ENCODE measurements around the gene THEM5. TPM values are rescaled to one million over a fixed set of nuclear protein-coding genes. Genes with fewer than 3 reads are reported as not detected.

Gene THEM5
- total RNA-seq, 4 donors from 2014 or later, result not detected

- Histone ChIP-seq H3K9me3 (no peaks in the 10 kb centered on the region), H3K4me3 (peak overlapping the region in 1 of 4 donors; percentile 10), H3K36me3 (no peaks in the 10 kb centered on the region), H3K27me3 (no peaks in the 10 kb centered on the region), H3K4me1 (peaks cover 0 to 15% (median 3%) of the 10 kb centered on the region in 4 donors), H3K27ac (peak overlapping the region in 1 of 4 donors; percentile 36)
- peak in 1 of 3 donors; percentile 71 for DNase-seq
- no peak for TF ChIP-seq POLR2A (IDR thresholded peaks at IDR 0.05)
- TF ChIP-seq CTCF (IDR thresholded peaks at IDR 0.05), result no peak
Measured at GRCh38 chr1:151825751-151826660, 27.5 kb downstream of the THEM5 start.

GRCh38 chr1:151825204-151825603, 28.3 kb downstream of the THEM5 start:
- Histone ChIP-seq H3K4me1 (peaks cover 0 to 14% (median 3%) of the 10 kb centered on the region in 4 donors), H3K36me3 (no peaks in the 10 kb centered on the region), H3K4me3 (no peak overlapping the region), H3K27ac (peak overlapping the region in 1 of 4 donors; percentile 36), H3K27me3 (no peaks in the 10 kb centered on the region), H3K9me3 (no peaks in the 10 kb centered on the region)
- DNase-seq, result no peak
- TF ChIP-seq CTCF (IDR thresholded peaks at IDR 0.05), result no peak
- no peak for TF ChIP-seq POLR2A (IDR thresholded peaks at IDR 0.05)

- no peaks in the 10 kb centered on the region for H3K36me3 ChIP-seq
- no peak for DNase-seq
- H3K4me3 ChIP-seq, result no peak overlapping the region
- TF ChIP-seq POLR2A (IDR thresholded peaks at IDR 0.05), result no peak
- TF ChIP-seq CTCF (IDR thresholded peaks at IDR 0.05), result no peak
- H3K9me3 ChIP-seq, result no peaks in the 10 kb centered on the region
- peaks cover 0 to 11% (median under 1%) of the 10 kb centered on the region in 4 donors for H3K4me1 ChIP-seq
- H3K27ac ChIP-seq, result no peak overlapping the region
- no peaks in the 10 kb centered on the region for H3K27me3 ChIP-seq
Measured at GRCh38 chr1:151823175-151823574, 30.3 kb downstream of the THEM5 start.

GRCh38 chr1:151822404-151822803, 31.1 kb downstream of the THEM5 start:
- no peak for DNase-seq
- no peaks in the 10 kb centered on the region for H3K9me3 ChIP-seq
- no peak for TF ChIP-seq CTCF (IDR thresholded peaks at IDR 0.05)
- TF ChIP-seq POLR2A (IDR thresholded peaks at IDR 0.05), result no peak
- H3K4me3 ChIP-seq, result no peak overlapping the region
- no peaks in the 10 kb centered on the region for H3K36me3 ChIP-seq
- no peaks in the 10 kb centered on the region for H3K27me3 ChIP-seq
- H3K27ac ChIP-seq, result peak overlapping the region in 1 of 4 donors; percentile 19
- H3K4me1 ChIP-seq, result peaks cover 0 to 11% (median 0%) of the 10 kb centered on the region in 4 donors

- Histone ChIP-seq H3K9me3 (no peaks in the 10 kb centered on the region), H3K4me3 (no peak overlapping the region), H3K36me3 (peaks cover 0 to 2% (median 0%) of the 10 kb centered on the region in 3 donors), H3K4me1 (peaks cover 0 to 5% (median 0%) of the 10 kb centered on the region in 4 donors), H3K27ac (no peak overlapping the region), H3K27me3 (no peaks in the 10 kb centered on the region)
- DNase-seq, result no peak
- TF ChIP-seq POLR2A (IDR thresholded peaks at IDR 0.05) (no peak), CTCF (IDR thresholded peaks at IDR 0.05) (no peak)
Measured at GRCh38 chr1:151820940-151821339, 32.6 kb downstream of the THEM5 start.

Measured in Peyer's patch (tissue), 4 donors.